GM19467 (cell line): ENCODE measurements around the gene UGT1A8.
"Not testable (repeated sequence)": the region's sequence is repeated elsewhere in the genome, so short reads cannot be mapped to it uniquely, and the experiment has no call there.

Source experiments
- ATAC-seq: cut with Tn5 transposase; IDR thresholded peaks from one replicate; pipeline ENCODE4 v1.9.1; 2021; ENCODE audit warnings: mild to moderate bottlenecking, moderate library complexity; ENCODE audit not compliant: unreplicated experiment

UGT1A8 gene

DNA sequence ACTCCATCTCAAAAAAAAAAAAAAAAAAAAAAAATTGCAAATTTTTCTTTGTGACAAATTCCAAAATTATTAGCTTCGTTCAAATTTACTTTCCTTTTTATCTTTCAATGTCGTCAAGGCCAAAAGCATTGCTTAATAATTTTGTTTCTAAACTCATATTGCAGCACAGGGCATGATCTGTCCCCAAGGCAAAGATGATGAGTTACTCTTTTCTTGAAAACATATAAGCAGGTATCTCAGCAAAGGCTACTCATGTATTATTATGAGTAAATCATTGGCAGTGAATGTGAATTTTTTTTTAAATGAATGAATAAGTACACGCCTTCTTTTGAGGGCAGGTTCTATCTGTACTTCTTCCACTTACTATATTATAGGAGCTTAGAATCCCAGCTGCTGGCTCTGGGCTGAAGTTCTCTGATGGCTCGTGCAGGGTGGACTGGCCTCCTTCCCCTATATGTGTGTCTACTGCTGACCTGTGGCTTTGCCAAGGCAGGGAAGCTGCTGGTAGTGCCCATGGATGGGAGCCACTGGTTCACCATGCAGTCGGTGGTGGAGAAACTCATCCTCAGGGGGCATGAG, 64.2 kb downstream of the UGT1A8 start, which contains the start of gene UGT1A7:
TSS of gene UGT1A7 (plus strand) at position 381 of the 579 bp plus-strand sequence. CDS start at position 418, 37 bp downstream.
- no peak for ATAC-seq

DNA sequence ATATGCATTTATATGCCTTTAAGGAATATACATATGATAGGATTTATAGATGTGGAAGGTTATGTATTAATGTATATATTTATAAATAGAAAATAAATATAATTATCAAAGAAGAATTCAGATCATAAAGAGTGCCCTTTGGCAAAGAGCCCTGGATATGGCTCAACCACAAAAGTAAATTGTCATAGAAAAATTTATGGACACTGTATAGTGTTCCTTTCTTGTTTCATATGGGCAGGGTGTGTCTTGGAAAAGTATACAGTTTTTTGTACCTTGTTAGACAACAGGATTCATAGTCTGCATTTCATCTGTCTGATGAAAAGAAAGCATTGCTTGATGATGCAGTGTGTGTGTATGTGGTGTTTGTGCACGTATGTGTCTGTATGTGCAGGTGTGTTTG, 67.2 kb downstream of the UGT1A8 start:
- no peak for ATAC-seq

DNA sequence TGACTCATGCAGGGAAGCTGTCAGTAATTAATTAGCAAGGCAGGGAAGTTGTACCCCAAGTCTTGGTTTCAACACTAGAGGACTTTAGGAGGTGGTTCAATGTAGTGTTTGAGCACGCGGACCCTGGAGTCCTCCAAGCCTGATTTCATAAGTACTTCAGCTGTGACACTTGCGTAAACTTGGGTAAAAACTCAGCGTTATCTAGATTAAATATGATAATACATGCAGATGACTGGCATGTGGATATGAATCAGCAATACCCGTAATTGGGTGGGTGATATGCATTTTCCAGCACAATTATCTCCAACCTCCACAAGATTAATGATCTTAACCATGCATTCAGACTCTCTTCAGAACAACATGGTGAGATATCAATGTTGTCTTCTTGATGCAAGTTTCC, 69.5 kb downstream of the UGT1A8 start:
- no peak for ATAC-seq

DNA sequence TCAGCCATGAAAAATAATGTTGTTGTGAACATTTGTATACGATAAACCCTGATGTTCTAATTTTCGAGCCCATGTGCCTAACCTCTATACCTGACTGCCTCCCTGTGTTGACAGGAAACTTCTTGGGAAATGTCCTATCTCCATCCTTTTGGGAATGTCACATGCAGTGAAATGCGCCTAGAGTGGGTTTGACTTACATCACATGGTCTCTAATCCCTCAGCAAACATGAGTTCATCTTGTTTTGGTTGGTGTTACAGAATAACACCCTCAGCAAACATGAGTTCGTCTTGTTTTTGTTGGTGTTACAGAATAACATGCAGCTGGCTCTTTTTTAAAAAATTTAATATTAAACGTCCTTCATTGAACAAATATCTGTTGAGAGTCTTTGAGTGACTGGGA, 70.9 kb downstream of the UGT1A8 start:
- ATAC-seq = no peak

DNA sequence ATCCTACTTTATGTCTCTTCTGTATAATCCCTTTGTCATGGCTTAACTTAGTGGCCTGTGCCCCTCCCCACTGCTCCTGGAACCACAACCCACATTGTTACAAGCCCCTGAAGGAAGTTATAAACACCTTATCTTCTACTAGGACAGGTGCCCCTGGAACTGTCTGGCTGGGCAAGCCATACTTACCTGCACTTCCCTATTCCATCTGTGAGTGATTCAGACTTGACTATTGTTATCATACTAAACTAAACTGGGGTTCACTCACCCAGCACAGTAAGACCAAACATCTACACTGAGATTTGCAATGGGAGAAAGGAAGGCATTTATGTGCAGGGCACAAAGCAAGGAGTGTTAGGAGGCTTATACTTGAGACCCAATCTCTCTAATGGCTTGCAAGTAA, 71.6 kb downstream of the UGT1A8 start:
- ATAC-seq = no peak

DNA sequence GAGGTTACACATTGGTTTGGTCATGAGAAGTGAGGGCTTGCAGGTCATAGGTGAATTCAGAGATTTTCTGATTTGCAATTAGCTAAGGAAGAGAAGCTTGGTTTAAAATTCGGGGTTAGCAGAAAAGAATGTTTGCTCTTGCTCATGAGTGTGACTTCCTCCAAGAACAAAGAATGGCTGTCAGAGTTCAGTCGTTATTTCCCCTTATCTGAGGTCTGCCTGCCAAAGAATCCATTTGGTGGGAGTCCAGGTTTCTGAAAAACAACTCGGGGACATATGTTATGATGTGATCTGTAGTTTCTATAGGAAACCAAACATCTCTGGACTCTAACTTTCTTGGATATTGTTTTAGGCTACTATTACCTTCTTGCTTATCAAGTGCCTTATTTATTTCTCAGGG, 72.1 kb downstream of the UGT1A8 start:
- ATAC-seq = no peak

DNA sequence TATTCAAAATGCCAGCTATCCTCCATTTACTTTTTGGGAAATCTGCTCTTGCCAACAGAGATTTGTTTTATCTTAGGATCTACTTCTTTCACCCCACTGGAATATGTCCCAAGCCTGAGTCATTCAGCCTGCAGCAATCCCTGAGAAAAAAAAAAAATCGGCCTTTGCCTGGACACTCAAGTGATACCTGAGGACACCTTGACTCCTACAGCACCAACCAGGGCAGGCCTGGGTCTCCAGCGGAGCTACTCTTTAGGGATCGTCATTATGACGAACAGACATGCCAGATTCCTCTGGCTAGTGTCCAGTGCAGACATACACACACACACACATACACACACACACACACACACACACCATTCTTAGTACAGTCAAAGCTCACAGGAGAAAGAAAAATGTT, 73.0 kb downstream of the UGT1A8 start:
- ATAC-seq = no peak

DNA sequence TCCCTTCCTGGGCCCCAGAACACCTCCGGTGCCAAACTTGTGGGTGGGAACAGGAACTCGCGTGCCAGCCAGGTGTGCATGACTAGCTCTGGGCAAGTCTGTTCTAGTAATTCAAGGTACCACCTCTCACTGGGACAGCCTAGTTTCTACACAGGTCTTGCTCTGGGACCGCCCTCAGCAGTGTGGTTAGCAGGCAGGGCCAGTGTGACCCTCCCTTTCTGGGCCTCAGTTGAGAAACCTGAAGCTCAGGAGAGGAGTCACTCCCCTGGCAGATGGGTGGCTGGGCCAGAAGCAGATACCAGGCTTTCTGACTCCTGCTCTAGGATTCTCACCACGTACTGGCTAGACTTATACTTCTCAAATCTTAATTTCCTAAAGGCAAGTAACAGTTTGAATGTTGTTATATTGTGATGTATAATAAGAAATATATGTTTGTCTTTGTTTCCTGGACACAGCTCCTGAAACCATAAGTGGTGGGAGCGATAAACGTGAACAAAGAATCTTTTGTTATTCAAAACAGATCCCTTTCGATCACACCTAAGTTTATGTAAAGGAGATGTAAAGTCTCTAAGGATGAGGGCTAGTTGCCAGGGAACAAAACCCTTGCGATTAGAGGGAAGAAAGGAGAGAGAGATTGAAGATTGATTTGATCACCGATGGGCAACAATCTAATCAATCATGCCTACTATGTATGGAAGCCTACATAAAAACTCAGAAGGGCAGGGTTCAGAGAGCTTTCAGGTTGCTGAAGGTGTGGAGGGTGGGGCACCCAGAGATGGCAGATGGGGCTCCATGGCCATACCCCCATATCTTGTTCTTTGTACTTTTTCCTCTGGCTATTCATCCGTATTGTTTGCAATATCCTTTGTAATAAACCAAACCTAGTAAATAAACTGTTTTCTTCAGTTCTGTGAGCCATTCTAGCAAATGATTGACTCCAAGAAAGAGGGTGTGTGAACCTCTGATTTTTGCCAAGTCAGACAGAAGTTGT, 74.3 kb downstream of the UGT1A8 start:
- no peak for ATAC-seq

DNA sequence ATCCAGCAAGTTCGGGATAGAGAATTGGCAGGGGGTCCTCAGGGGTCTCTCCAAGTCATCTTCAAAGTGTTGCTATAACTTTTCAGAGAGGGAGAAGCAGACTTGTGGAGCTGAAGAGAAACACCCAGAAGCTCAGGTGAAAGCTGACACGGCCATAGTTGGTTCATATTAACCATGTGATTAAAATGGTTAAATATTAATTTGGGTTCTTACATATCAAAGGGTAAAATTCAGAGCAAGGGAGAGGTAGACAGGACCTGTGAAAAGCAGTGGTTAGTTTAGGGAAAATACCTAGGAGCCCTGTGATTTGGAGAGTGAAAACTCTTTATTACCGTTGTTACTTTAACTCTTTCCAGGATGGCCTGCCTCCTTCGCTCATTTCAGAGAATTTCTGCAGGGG, 75.2 kb downstream of the UGT1A8 start, which contains the start of gene UGT1A6:
TSS of gene UGT1A6 (plus strand) at position 243 of the 400 bp plus-strand sequence. CDS start at position 358, 115 bp downstream.
- ATAC-seq = no peak

DNA sequence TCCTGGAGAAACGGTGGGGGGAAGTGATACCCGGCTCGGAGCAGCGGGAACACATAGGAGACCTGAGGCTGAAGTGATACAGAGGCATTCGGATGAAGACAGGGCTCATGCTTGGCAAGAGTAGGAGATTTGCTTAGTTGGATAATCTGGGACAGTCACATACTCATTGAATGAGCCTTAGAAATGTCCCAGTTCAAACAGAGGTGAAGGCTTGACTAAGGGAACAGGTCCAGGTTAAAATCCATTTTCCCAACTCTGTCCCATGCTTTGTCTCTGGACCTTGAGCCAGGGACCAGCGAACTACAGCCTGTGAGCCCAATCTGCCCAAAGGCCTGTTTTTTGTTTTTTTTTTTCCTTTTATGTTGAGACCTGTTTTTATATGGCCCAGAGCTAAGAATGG, 76.5 kb downstream of the UGT1A8 start:
- no peak for ATAC-seq

DNA sequence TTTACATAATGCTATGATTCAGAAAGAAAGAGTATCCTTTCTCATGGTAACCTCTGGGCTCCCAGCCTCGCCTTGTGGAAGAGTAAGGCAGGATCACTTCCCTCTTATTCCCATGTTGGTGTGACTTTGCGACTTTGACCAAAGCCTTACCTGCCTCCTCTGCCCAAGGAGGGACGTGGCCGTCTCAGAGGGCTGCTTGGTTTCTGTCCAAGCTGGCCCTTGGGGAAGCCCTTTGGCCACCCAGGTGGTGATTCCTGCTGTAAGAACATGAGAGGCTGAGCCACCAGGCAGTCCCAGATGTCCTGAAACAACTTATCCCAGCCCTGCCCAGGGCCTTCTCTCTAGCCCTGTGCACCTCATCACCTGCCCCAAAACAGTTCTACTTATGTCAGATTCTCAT, 81.3 kb downstream of the UGT1A8 start:
- no peak for ATAC-seq

DNA sequence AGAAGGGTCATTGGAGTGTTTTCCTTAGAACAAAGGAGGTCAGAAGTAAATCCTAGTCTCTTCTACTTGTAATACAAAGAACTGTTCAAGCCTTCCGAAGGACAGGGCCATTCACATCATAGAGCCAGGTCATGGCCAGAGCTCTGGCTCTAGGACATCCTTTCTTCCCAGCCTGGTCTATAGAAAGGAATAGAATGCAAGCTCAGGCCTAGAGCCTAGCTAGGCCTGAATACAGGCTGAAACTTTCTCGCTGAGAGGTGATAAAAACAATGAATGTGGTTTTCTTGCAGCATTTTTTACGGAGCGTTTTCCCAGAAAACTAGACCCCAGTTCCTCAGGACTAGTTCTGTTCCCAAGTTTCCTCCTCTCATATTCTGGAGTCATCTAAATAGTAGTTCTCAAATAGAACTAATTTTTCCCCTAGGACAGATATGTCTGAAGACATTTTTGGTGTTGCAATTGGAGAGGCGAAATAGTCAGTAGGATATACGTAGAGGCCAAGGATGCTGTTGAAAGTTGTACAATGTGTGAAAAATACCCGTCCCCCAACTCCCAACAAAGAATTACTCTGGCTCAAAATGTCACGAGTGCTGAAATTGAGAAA, 82.1 kb downstream of the UGT1A8 start:
- no peak for ATAC-seq

DNA sequence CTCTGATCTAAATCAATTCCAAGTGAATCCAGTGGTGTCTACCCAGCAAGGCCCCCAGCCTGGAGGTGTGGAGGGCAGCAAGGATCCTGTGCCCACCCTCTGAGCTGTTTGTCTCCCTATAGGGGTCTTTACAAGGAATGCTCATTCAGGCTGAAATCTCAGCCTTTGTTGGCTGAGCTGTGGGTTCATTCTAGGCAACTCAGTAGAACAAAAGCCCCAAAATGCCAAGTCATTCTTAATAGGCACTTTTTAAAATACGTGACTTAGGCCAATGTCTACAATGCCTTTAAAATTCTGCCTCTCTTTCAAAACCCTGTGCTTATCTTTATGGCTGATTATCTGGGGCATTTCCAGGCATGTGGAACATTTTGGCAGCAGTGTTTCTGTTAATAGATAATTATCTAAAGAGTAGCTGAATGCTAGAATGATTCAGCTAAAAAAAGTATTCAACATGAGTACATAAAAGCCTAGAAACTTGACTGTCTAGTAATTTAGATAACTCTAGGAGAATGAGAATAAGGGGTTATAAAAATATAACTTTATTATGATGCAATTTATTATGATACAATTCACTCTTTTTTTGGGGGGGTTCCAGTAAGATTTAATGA, 82.7 kb downstream of the UGT1A8 start:
- no peak for ATAC-seq

DNA sequence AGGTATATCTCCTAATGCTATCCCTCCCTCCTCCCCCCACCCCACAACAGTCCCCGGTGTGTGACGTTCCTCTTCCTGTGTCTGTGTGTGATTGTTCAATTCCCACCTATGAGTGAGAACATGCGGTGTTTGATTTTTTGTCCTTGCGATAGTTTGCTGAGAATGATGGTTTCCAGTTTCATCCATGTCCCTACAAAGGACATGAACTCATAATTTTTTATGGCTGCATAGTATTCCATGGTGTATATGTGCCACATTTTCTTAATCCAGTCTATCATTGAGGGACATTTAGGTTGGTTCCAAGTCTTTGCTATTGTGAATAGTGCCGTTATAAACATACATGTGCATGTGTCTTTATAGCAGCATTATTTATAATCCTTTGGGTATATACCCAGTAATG, 83.4 kb downstream of the UGT1A8 start:
- not testable (repeated sequence) for ATAC-seq

DNA sequence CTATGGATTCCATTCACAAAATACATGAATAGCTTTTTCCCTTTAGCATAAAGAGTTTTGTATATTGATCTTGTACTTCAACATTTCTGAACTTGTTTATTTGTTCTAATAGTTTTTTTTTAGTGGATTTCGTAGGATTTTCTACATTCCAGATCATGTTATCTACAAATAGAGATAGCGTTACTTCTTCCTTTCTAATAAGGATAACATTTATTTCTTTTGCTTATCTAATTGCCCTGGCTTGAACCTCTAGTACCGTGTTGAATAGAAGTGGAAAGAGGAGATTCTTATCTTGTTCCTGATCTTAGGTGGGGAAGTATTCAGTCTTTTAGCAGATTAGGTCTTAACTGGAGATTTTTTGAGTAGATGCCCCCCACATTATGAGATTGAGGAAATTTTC, 84.8 kb downstream of the UGT1A8 start:
- ATAC-seq = no peak

DNA sequence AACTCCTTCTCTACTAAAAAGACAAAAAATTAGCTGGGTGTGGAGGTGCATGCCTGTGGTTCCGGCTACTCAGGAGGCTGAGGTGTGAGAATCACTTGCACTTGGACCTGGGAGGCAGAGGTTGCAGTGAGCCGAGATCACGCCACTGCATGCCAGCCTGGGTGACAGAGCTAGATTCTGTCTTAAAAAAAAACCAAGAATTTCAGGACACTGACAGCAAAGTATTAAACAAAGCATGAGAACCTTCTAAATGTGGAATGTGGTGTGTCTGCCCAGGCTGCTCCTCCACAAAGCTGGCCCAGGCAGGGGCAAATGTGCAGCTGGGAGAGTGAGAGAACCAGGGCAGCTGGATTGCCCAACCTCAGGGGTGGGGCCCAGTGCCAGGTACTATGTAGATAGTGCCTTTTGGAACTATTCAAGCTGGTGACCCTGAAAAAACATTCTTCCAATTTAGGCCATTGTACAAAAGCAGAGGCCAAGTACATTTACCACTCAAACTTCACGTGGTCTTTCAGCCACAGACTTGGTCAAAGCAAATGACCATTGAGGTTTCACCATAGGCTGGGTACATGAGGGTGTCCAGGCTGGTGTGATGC, 88.6 kb downstream of the UGT1A8 start:
- no peak for ATAC-seq

DNA sequence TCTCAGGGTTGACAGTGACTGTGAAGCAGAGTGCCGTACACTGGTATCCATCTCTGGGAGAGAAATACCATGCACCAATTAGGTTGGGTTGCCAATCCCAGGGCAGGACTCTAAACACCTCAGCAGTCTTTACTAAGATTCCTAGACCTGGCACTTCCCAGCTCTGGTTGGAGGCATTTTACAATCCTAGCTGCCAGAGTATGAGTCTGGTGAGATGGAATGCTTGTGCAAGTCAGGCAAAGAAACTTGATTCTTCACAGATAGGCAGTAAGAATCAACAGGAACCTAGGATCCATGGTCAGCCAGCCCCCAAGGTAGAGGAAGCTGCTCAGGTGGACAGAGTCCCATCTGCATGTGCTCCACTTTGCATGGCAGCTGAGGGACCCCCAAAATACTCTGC, 89.3 kb downstream of the UGT1A8 start:
- ATAC-seq = no peak

DNA sequence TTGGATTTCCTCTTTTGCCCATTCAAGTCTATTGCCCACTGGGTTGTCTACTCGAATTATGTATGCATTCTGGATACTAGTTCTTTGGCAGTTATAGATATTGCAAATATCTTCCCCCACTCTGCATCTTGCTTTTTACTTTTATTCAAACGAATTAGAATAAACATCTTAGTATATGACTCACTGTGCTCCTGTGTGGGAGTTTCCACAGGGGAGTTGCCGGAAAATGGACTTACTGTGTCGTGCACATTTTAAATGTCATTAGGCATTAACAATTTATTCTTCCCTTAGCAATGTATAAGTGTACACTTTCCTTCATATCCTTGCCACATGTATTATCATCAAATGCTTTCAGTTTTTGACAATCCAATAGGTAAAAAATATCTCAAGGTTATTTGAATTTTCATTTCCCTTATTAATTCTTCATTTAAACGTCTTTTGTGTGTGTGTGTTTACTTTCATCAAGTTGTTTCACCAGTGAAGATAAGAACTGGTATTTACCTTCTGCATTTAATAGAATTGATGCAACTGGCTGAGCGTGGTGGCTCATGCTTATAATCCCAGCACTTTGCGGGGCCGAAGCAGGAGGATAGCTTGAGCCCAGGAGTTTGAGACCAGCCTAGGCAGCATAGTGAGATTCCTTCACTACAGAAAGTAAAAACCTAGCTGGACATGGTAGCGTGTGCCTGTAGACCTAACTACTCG, 90.7 kb downstream of the UGT1A8 start:
- ATAC-seq = no peak

DNA sequence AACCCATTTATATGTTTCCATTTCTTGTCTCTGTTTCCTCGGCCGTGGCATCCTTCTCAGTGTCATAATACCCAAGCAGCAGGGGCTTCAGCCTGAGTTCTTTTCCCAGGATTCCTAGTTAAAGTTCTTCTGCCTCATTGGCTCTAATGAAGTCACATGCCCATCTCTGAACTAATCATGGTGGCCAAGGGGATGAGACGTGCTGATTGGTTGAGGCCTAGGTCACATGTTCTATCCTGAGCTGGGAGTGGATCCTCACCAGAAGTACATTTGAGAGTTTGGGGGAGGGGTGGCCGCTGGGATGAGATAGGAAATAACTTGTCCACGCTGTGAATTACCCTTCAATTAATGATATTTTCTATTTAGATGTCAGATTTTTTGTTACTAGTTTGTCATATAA, 91.5 kb downstream of the UGT1A8 start:
- no peak for ATAC-seq

DNA sequence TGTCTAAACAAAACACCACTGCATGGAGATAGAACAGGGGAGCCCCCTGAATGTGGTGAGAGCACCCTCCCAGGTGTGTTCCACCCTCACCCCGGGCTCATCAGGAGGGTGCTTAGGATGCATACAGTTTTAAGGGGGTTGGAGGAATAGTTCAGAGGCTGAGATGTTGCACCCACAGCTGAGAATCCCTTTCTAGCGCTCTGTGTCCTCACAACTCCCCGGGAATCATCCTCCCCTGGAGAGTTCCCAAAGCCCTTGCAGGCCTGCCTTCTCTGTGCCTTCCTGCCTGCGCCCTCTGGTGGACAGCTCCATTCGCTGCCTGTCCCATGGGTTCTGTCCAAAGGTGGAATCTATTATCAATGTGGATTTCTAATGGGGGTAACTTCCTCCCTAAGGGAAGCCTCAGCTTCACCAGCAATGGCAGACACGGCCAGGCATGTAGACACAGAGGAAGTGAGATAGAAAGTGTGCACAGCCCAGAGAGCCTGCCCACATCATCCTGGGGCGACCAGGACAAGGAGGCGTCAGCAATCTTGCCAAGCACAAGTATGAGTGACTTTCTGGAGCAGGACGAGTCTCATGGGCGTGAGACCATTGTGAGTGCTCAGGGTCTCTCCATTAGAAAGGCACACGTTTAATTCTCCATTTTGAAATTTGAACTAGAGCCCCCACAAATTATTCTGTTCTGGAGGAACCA, 94.0 kb downstream of the UGT1A8 start:
- peak; percentile 71 for ATAC-seq
